ENCODE data around the gene FMNL2.
"Not testable (repeated sequence)": the region's sequence is repeated elsewhere in the genome, so short reads cannot be mapped to it uniquely, and the experiment has no call there.

The FMNL2 gene

DNA sequence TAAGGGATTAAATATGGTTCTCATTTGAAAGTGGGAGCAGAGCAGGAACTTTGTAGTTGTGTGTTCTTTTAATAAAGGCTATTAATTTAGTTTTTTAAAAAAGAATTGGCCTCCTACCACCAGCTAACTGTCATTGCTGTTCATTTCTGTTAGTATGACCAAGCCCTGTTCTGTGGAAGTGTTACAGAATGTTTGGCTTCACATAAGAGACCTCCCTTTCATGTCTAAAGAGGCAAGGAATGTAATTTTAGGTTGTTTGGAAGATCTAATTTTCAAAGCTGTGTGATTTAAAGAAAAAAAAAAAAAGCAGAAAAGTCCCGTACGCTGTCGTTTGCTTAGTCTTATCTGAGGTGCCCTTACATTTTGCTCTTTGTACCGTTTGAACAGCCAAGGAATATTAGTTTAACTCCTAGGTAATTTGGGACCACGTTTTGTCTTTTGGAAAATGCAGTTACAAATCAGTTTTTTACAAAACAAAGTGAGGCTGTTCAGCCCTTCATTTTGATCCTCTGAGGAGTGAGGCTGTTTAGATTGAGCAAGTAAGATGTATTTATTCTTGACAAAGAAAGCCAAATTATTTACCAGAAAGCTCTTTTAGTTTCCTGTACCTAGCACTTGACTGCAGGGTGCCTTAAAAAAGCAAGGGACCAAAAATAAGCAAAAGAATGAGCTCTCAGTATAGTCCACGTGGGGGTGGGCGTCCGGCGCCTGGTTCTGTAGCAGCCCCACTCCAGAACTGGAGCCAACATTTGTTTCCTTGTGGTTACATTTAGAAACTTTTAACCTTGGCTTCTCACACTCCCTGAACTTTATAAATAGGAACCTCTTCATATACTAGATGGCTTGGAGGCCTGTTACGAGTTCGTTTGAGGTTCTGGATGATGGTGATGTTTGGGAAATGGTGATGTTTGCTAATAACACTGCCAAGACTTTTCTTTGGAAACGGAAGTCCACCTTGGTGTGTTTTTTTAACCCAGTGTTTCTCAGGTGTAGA lies 136.2 kb downstream of the FMNL2 start:
- DNase-seq (ENCODE audit: low read depth), result no peak
- no peak for TF ChIP-seq CTCF (IDR thresholded peaks at IDR 0.05; ENCODE audit: low read depth, low read length, missing control alignments)
- no peak overlapping the region for H3K4me3 ChIP-seq (ENCODE audit: low read depth, low read length)
- in situ Hi-C loops (cut with HindIII; ENCODE audit: low sequenced_read_pairs), result no loop called here

- in situ Hi-C loops (cut with HindIII; ENCODE audit: low sequenced_read_pairs), result no loop called here
- no peak overlapping the region for H3K4me3 ChIP-seq (ENCODE audit: low read depth, low read length)
- DNase-seq (ENCODE audit: low read depth), result no peak
- TF ChIP-seq CTCF (IDR thresholded peaks at IDR 0.05; ENCODE audit: low read depth, low read length, missing control alignments), result no peak
These were observed 137.5 kb downstream of the FMNL2 start for GRCh38 chr2:152472481-152472887.

- no peak for DNase-seq (ENCODE audit: low read depth)
- in situ Hi-C loops (cut with HindIII; ENCODE audit: low sequenced_read_pairs), result no loop called here
- no peak for TF ChIP-seq CTCF (IDR thresholded peaks at IDR 0.05; ENCODE audit: low read depth, low read length, missing control alignments)
- H3K4me3 ChIP-seq (ENCODE audit: low read depth, low read length), result no peak overlapping the region
These were observed 138.3 kb downstream of the FMNL2 start for GRCh38 chr2:152473151-152473857.

- in situ Hi-C loops (cut with HindIII; ENCODE audit: low sequenced_read_pairs); H3K4me3 ChIP-seq (ENCODE audit: low read depth, low read length); DNase-seq (ENCODE audit: low read depth): not testable (repeated sequence)
These were observed 139.5 kb downstream of the FMNL2 start for GRCh38 chr2:152474523-152474922.

- DNase-seq (ENCODE audit: low read depth), result no peak
- no peak overlapping the region for H3K4me3 ChIP-seq (ENCODE audit: low read depth, low read length)
- in situ Hi-C loops (cut with HindIII; ENCODE audit: low sequenced_read_pairs), result no loop called here
- no peak for TF ChIP-seq CTCF (IDR thresholded peaks at IDR 0.05; ENCODE audit: low read depth, low read length, missing control alignments)
These were observed 141.0 kb downstream of the FMNL2 start for GRCh38 chr2:152475982-152476381.

DNA sequence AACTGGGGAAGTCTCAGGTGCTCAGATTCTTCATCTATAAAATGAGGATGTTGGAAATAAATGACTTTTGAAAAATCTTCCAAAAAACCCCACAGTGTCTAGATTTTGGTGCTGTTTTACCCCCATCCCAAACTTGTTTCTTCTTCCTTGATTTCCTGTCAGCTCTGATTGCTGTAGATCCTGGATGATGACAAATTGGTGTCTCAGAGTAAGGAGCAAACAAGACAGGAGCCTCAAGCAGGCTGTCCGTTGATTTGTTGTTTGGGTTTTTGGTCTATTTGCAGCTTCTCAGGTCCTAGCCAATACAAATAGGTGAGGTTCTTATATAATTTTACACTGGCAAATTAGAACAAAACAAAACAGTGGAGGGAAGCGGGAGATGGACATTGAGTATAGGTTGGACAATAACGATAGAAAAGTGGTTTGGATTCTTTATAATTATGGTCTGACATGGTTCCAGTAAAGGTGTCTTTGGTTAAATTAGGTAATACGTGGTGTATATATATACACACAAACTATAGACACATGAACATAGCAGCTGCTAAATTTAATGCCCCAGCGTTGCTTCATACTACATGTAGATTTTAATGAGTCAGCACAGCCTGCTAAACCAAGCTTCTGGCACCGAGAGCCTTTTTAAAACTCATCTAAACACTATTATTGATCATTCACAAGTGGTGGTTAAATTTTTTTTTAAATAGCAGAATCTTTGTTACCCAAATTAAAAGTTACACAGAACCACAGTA lies 142.5 kb downstream of the FMNL2 start:
- in situ Hi-C loops (cut with HindIII; ENCODE audit: low sequenced_read_pairs), result no loop called here
- TF ChIP-seq CTCF (IDR thresholded peaks at IDR 0.05; ENCODE audit: low read depth, low read length, missing control alignments), result no peak
- no peak for DNase-seq (ENCODE audit: low read depth)
- H3K4me3 ChIP-seq (ENCODE audit: low read depth, low read length), result no peak overlapping the region
